Measurements from ENCODE around the gene RBM17. TPM values are rescaled to one million over a fixed set of nuclear protein-coding genes. Genes with fewer than 3 reads are reported as not detected.

The RBM17 gene
- total RNA-seq, 2 donors from 2014 or later: 40.5 to 59.2 TPM

DNA sequence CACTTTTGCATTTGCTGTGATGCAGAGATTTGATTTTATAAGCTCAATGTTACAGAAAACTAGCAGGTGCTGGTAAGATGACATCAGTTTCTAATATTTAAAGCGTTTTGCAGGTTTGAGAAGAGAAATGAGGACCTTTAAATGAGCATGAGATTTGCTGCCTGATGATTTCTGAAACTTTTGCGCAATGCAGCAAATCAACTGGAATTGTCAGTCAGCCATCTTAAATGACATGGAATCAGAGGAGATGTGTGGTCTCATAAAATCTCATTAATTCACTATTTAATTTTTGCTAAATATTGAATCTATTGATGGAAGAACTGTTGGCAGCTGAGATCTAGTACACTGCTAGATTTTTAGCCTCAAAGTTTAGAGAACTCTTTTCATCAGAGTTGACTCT lies 3.9 kb downstream of the RBM17 start:
- 73% methylated on average over 2 of the region's 2 CpGs for WGBS
- H3K4me1 ChIP-seq (replicated peaks): peaks cover 7% of the 10 kb centered on the region
- H3K27ac ChIP-seq: no peak overlapping the region

DNA sequence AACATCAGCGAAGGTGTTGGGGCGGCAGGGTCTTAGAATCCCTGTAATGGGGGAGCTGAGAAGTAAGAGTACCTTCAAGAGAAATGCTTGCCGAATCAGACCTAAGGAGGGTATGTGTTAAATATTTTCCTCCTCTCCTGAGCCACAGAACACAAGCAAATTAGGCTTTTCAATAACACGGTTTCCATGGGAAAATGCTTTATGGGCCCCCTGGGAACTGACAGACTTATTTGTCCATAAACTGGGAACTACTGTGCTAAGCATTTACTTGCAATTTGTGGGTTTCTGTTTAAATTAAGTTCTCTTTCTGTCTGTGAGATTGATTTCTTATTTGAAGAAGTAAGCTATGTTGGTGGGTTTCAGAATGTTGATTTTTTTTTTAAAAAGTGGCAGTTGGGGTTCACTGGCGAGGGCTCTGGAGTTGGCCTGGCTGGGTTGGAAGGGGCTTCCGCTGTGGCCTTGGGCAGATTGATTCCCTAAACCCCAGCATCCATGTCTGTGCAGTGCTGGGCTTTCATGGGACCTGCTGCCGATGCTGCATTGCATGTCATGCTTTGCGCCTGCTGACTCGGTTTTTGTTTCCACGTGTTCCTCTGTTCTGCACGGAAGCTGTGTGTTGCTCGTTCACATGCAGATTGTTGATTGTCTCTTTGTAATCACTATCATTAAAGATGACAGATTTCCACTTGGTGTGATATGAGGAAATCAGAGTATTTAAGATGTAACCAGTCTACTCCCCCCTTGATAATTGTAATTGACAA lies 7.2 kb downstream of the RBM17 start:
- Histone ChIP-seq H3K27me3 (replicated peaks; ENCODE audit: insufficient read depth) (no peaks in the 10 kb centered on the region), H3K27ac (no peak overlapping the region), H3K36me3 (peaks cover 0 to 5% of the 10 kb centered on the region in 2 donors), H3K4me3 (no peak overlapping the region), H3K4me1 (replicated peaks) (no peaks in the 10 kb centered on the region), H3K9me3 (no peaks in the 10 kb centered on the region)
- TF ChIP-seq POLR2AphosphoS5 (IDR thresholded peaks at IDR 0.05): no peak
- TF ChIP-seq POLR2A (IDR thresholded peaks at IDR 0.05): no peak
- TF ChIP-seq, protein P1, sequence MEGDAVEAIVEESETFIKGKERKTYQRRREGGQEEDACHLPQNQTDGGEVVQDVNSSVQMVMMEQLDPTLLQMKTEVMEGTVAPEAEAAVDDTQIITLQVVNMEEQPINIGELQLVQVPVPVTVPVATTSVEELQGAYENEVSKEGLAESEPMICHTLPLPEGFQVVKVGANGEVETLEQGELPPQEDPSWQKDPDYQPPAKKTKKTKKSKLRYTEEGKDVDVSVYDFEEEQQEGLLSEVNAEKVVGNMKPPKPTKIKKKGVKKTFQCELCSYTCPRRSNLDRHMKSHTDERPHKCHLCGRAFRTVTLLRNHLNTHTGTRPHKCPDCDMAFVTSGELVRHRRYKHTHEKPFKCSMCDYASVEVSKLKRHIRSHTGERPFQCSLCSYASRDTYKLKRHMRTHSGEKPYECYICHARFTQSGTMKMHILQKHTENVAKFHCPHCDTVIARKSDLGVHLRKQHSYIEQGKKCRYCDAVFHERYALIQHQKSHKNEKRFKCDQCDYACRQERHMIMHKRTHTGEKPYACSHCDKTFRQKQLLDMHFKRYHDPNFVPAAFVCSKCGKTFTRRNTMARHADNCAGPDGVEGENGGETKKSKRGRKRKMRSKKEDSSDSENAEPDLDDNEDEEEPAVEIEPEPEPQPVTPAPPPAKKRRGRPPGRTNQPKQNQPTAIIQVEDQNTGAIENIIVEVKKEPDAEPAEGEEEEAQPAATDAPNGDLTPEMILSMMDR (IDR thresholded peaks at IDR 0.05): no peak
- intact Hi-C loops (cut with DNase I): no loop called here
- WGBS: 83% methylated on average over 12 of the region's 12 CpGs
- DNase-seq (ENCODE audit: low spot score): no peak

More for the DNA sequence above, 3.9 kb downstream of the RBM17 start:
- H3K36me3 ChIP-seq: peaks cover 0 to 5% of the 10 kb centered on the region in 2 donors
- no peak for TF ChIP-seq POLR2AphosphoS5 (IDR thresholded peaks at IDR 0.05)
- TF ChIP-seq, protein P1 (IDR thresholded peaks at IDR 0.05): no peak
- TF ChIP-seq POLR2A (IDR thresholded peaks at IDR 0.05): no peak
- no peak for DNase-seq (ENCODE audit: low spot score)
- H3K27me3 ChIP-seq (replicated peaks; ENCODE audit: insufficient read depth): no peaks in the 10 kb centered on the region
- intact Hi-C loops (cut with DNase I): no loop called here
- H3K4me3 ChIP-seq: no peak overlapping the region
- H3K9me3 ChIP-seq: no peaks in the 10 kb centered on the region

DNA sequence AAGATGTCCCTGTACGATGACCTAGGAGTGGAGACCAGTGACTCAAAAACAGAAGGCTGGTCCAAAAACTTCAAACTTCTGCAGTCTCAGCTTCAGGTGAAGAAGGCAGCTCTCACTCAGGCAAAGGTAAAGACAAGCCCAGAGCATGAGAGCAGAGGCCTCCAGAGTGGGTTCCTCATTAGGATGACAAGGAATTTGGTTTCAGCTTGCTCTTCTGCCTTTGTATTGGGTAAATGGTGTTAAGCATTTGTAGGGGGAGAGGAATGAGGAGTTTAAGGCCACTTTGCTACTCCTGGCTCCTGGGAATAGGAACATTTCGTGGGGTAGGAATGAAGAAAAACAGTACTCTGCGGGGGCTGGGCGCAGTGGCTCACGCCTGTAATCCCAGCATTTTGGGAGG lies 8.2 kb downstream of the RBM17 start:
- Histone ChIP-seq H3K27ac (no peak overlapping the region), H3K27me3 (replicated peaks; ENCODE audit: insufficient read depth) (no peaks in the 10 kb centered on the region), H3K36me3 (peaks cover 0 to 5% of the 10 kb centered on the region in 2 donors), H3K4me1 (replicated peaks) (no peaks in the 10 kb centered on the region), H3K9me3 (no peaks in the 10 kb centered on the region), H3K4me3 (no peak overlapping the region)
- no peak for DNase-seq (ENCODE audit: low spot score)
- TF ChIP-seq, protein P1 (IDR thresholded peaks at IDR 0.05): no peak
- TF ChIP-seq POLR2A (IDR thresholded peaks at IDR 0.05) (no peak), POLR2AphosphoS5 (IDR thresholded peaks at IDR 0.05) (no peak)
- WGBS: 91% methylated on average over 5 of the region's 5 CpGs
- intact Hi-C loops (cut with DNase I): no loop called here

DNA sequence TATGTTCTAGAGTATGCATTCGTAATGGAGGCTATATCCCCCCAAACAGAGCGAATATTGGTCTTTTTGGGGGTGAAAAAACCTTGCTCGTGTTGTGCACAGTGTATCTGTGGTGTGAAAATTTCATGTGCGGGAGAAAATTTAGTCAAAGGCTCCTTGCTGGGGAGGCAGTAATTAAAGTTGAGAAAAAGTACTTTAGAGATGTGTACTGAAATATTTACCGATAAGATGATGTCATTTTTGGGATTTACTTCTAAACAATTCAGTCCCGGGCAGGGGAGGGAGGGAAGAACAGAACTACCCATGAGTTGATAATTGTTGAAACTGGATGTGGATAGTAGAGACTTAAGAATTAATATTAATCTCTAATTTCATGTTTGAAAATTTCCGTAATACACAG lies 9.3 kb downstream of the RBM17 start:
- Histone ChIP-seq H3K4me3 (no peak overlapping the region), H3K36me3 (peaks cover 0 to 5% of the 10 kb centered on the region in 2 donors)
- WGBS: 91% methylated on average over 7 of the region's 7 CpGs

More for the DNA sequence above, 9.3 kb downstream of the RBM17 start:
- no peaks in the 10 kb centered on the region for H3K4me1 ChIP-seq (replicated peaks)
- no peak for DNase-seq (ENCODE audit: low spot score)
- TF ChIP-seq, protein P1 (IDR thresholded peaks at IDR 0.05): no peak
- no peak for TF ChIP-seq POLR2A (IDR thresholded peaks at IDR 0.05)
- TF ChIP-seq POLR2AphosphoS5 (IDR thresholded peaks at IDR 0.05): no peak
- no peaks in the 10 kb centered on the region for H3K9me3 ChIP-seq
- H3K27me3 ChIP-seq (replicated peaks; ENCODE audit: insufficient read depth): no peaks in the 10 kb centered on the region
- intact Hi-C loops (cut with DNase I): no loop called here
- no peak overlapping the region for H3K27ac ChIP-seq
